A673 (cell line): Measurements from ENCODE around the gene GLIS2. TPM values are rescaled to one million over a fixed set of nuclear protein-coding genes. Genes with fewer than 3 reads are reported as not detected.

Experiments
- BruUV-seq: library from RNA; stranded (reverse); fragments of 400-500 nt; replicated peaks from 2 replicates; lab custom pipeline; 2021; lab: Mats Ljungman, UMichigan
- CTCF ChIA-PET: fragments of 300-600 bp; sonication (Branson Sonifier 250); formaldehyde crosslinking; loops from one replicate; lab custom pipeline; 2022; ENCODE audit warnings: antibody characterized with exemption; lab: Charles Lee
- POLR2A ChIA-PET: fragments of 300-600 bp; sonication (Branson Sonifier 250); formaldehyde crosslinking; loops from one replicate; lab custom pipeline; 2022; ENCODE audit warnings: antibody characterized with exemption; ENCODE audit not compliant: low non-redundant PET; lab: Charles Lee
- DNase-seq: peaks from one replicate; pipeline ENCODE4 v3.0.0-alpha.2; 2015; ENCODE audit warnings: low spot score
- H3K27ac ChIP-seq: fragments of 200-600 bp; sonication (generic); 2 replicates; pipeline ENCODE4 v1.5.1; 2016; ENCODE audit warnings: mixed run types, low read depth, mild to moderate bottlenecking, mixed read lengths, antibody characterized with exemption, low read length; ENCODE audit not compliant: poor library complexity, severe bottlenecking
- H3K27me3 ChIP-seq: fragments of 200-600 bp; sonication (generic); replicated peaks from 2 replicates; pipeline ENCODE4 v1.6.1; 2017; ENCODE audit warnings: mixed run types, low read depth, mild to moderate bottlenecking, mixed read lengths, antibody characterized with exemption, low read length; ENCODE audit not compliant: insufficient read depth, poor library complexity
- H3K36me3 ChIP-seq: fragments of 200-600 bp; sonication (generic); 2 replicates; pipeline ENCODE4 v1.6.1; 2016; ENCODE audit warnings: mixed run types, mild to moderate bottlenecking, mixed read lengths, antibody characterized with exemption, low read length; ENCODE audit not compliant: insufficient read depth, poor library complexity, severe bottlenecking
- H3K4me1 ChIP-seq: fragments of 200-600 bp; sonication (generic); 2 replicates; pipeline ENCODE4 v1.6.1; 2017; ENCODE audit warnings: mixed run types, mild to moderate bottlenecking, mixed read lengths, antibody characterized with exemption, low read length; ENCODE audit not compliant: insufficient read depth, poor library complexity, severe bottlenecking
- H3K4me3 ChIP-seq: fragments of 200-600 bp; sonication (generic); 2 replicates; pipeline ENCODE4 v1.5.1; 2016; ENCODE audit warnings: low read depth, mixed run types, mild to moderate bottlenecking, mixed read lengths, low read length; ENCODE audit not compliant: poor library complexity, severe bottlenecking
- H3K9me3 ChIP-seq: fragments of 200-600 bp; sonication (generic); 2 replicates; pipeline ENCODE4 v1.6.1; 2016; ENCODE audit warnings: mixed run types, low read depth, mild to moderate bottlenecking, mixed read lengths, antibody characterized with exemption, low read length; ENCODE audit not compliant: poor library complexity, severe bottlenecking
- EZH2 ChIP-seq: fragments of 200-600 bp; sonication (generic); IDR thresholded peaks from 2 replicates; pipeline ENCODE4 v1.6.1; 2017; ENCODE audit warnings: borderline replicate concordance, low read depth, mild to moderate bottlenecking, mixed read lengths, antibody characterized with exemption, low read length; ENCODE audit not compliant: poor library complexity, severe bottlenecking
- intact Hi-C: fragments of 100-400 bp; cut with micrococcal nuclease; formaldehyde crosslinking; loops from one replicate; pipeline ENCODE4 v1.10.0; 2022; ENCODE audit not compliant: unreplicated experiment
- total RNA-seq: library from RNA; stranded (reverse); gene quantifications from 2 replicates; pipeline ENCODE4 v1.2.3, GENCODE V29; 2021
- TF ChIP-seq, protein P1 (sequence below): fragments of 300-800, 200-600 bp; sonication (generic); conservative IDR thresholded peaks from 2 replicates; pipeline ENCODE4 v1.5.1; 2017; ENCODE audit warnings: low read depth, mild to moderate bottlenecking, antibody characterized with exemption, low read length, moderate library complexity, mixed read lengths

Gene GLIS2
- total RNA-seq, 1 experiment from 2014 or later: 10.6 TPM

DNA sequence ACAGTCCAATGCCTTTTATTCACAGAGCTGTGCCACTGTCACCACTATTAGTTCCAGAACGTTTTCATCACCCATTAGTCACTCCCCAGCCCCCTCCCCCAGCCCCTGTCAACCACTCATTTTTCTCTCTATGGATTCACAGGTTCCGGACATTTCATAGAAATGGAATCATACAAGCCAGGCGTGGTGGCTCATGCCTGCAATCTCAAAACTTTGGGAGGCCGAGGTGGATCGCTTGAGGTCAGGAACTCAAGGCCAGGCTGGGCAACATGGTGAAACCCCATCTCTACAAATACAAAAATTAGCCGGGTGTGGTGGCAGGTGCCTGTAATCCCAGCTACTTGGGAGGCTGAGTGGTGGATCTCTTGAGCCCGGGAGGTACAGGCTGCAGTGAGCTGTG lies 36.0 kb downstream of the GLIS2 start:
- peaks cover 6% of the 10 kb centered on the region for H3K36me3 ChIP-seq
- H3K4me3 ChIP-seq: no peak overlapping the region
- H3K27ac ChIP-seq: no peak overlapping the region
- H3K9me3 ChIP-seq: no peaks in the 10 kb centered on the region
- DNase-seq: no peak
- POLR2A ChIA-PET: no interaction called here
- intact Hi-C loops: no loop called here
- peaks cover 4% of the 10 kb centered on the region for H3K4me1 ChIP-seq
- CTCF ChIA-PET: interaction anchor here (1.3 to 2.1 kb wide), 2 partner anchors 12 to 51 kb away, joined by 7 to 15 read pairs; no protein-coding TSS in a partner anchor
- TF ChIP-seq EZH2: no peak
- TF ChIP-seq, protein P1, sequence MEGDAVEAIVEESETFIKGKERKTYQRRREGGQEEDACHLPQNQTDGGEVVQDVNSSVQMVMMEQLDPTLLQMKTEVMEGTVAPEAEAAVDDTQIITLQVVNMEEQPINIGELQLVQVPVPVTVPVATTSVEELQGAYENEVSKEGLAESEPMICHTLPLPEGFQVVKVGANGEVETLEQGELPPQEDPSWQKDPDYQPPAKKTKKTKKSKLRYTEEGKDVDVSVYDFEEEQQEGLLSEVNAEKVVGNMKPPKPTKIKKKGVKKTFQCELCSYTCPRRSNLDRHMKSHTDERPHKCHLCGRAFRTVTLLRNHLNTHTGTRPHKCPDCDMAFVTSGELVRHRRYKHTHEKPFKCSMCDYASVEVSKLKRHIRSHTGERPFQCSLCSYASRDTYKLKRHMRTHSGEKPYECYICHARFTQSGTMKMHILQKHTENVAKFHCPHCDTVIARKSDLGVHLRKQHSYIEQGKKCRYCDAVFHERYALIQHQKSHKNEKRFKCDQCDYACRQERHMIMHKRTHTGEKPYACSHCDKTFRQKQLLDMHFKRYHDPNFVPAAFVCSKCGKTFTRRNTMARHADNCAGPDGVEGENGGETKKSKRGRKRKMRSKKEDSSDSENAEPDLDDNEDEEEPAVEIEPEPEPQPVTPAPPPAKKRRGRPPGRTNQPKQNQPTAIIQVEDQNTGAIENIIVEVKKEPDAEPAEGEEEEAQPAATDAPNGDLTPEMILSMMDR: no peak
- no TSS peak for BruUV-seq
- no peaks in the 10 kb centered on the region for H3K27me3 ChIP-seq

DNA sequence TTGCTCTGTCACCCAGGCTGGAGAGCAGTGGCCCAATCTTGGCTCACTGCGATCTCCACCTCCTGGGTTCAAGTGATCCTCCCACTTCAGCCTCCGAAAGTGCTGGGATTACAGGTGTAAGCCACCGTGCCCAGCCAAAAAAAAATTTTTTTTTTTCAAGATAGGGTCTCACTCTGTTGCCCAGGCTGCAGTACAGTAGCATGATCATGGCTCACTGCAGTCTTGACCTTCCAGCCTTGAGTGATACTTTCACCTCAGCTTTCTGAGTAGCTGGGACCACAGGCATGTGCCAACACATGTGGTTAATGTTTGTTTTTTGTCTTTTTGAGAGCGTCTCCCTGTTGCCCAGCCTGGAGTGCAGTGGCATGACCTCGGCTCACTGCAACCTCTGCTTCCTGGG lies 37.0 kb downstream of the GLIS2 start:
- H3K27me3 ChIP-seq: no peaks in the 10 kb centered on the region
- H3K27ac ChIP-seq: no peak overlapping the region
- no peaks in the 10 kb centered on the region for H3K9me3 ChIP-seq
- TF ChIP-seq EZH2: no peak
- TF ChIP-seq, protein P1: no peak
- intact Hi-C loops: no loop called here
- BruUV-seq: no TSS peak
- H3K36me3 ChIP-seq: peaks cover 6% of the 10 kb centered on the region
- POLR2A ChIA-PET: no interaction called here
- H3K4me3 ChIP-seq: no peak overlapping the region
- H3K4me1 ChIP-seq: peaks cover 4% of the 10 kb centered on the region
- CTCF ChIA-PET: no interaction called here
- DNase-seq: no peak

DNA sequence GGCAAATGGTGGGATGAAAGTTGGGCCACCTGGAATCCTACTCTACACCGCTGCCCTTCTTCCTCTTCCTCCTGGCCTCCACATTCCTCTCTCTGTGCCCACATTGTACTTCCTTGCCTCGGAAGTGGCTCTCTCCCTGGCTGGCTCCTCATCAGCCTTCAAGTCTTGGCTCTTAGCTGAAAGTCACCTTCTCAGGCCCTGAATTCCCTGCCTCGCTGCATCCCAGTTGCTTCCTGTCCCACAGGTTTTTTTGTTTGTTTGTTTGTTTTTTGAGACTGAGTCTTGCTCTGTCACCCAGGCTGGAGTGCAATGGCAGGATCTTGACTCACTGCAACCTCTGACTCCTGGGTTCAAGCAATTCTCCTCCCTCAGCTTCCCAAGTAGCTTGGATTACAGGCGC lies 37.8 kb downstream of the GLIS2 start:
- BruUV-seq: no TSS peak
- intact Hi-C loops: no loop called here
- TF ChIP-seq, protein P1: no peak
- no peak for TF ChIP-seq EZH2
- H3K4me1 ChIP-seq: peaks cover 4% of the 10 kb centered on the region
- DNase-seq: no peak
- H3K27me3 ChIP-seq: no peaks in the 10 kb centered on the region
- CTCF ChIA-PET: no interaction called here
- H3K4me3 ChIP-seq: no peak overlapping the region
- H3K27ac ChIP-seq: no peak overlapping the region
- H3K36me3 ChIP-seq: peaks cover 6% of the 10 kb centered on the region
- H3K9me3 ChIP-seq: no peaks in the 10 kb centered on the region
- POLR2A ChIA-PET: no interaction called here
